K562 (cell line): ENCODE results near the gene AGFG2. TPM values are rescaled to one million over a fixed set of nuclear protein-coding genes. Genes with fewer than 3 reads are reported as not detected.

Experiments used
- ATAC-seq: fragments of 200-7000 bp; cut with Tn5 transposase; 3 replicates; pipeline ENCODE4 v1.9.1; 2020; ENCODE audit warnings: moderate library complexity
- BruUV-seq: library from RNA; stranded (reverse); fragments of 400-500 nt; replicated peaks from 2 replicates; lab custom pipeline; 2021; lab: Mats Ljungman, UMichigan
- CTCF ChIA-PET: fragments of 300-600 bp; formaldehyde crosslinking; extraction: SDS; loops from one replicate; lab custom pipeline; 2021; ENCODE audit warnings: low intra/inter-chr PET ratio; lab: Yijun Ruan, JAX
- POLR2A ChIA-PET: fragments of 300-600, 350-650 bp; sonication (Branson Sonifier 250); formaldehyde crosslinking; extraction: SDS; loops from one replicate; lab custom pipeline; 2021; ENCODE audit warnings: antibody characterized with exemption, inconsistent platforms; lab: Yijun Ruan, JAX
- DNase-seq, 4 experiments: peaks; one replicate each; pipeline versions ENCODE4 v3.0.0 to v3.0.0-alpha.2; 2011 to 2018; ENCODE audit warnings: low spot score in 3 of 4, mixed read lengths in 3 of 4; ENCODE audit errors: extremely low read depth in 1 of 4
- FAIRE-seq: peaks from 2 replicates; lab custom pipeline; 2011; peaks lifted over from hg19 to GRCh38; lab: Jason Lieb, UNC
- H2AFZ ChIP-seq: 2 replicates; pipeline ENCODE4 v1.6.0; 2011; ENCODE audit warnings: low read depth, low read length, control low read depth, inconsistent platforms
- H3K27ac ChIP-seq: fragments of 200-600 bp; 3 replicates; pipeline ENCODE4 v1.8.0; 2011; ENCODE audit warnings: low read depth, mild to moderate bottlenecking, control low read depth, inconsistent platforms, low read length, moderate library complexity, mixed read lengths; ENCODE audit errors: extremely low read depth
- H3K27me3 ChIP-seq, 2 experiments: fragments of 300-600 bp in 1 of 2; 2 replicates in 1 of 2; 3 replicates in 1 of 2; pipeline versions ENCODE4 v1.6.0 to v1.8.0; 2011; ENCODE audit warnings: inconsistent platforms in 2 of 2, low read length in 2 of 2, mild to moderate bottlenecking in 1 of 2, mixed read lengths in 1 of 2, moderate library complexity in 1 of 2; ENCODE audit not compliant: control insufficient read depth in 2 of 2, insufficient read depth in 2 of 2
- H3K36me3 ChIP-seq: fragments of 300-600 bp; 3 replicates; pipeline ENCODE4 v1.8.0; 2011; ENCODE audit warnings: mild to moderate bottlenecking, low read length, inconsistent platforms; ENCODE audit not compliant: control insufficient read depth, insufficient read depth
- H3K4me1 ChIP-seq, 2 experiments: fragments of 200-600 bp in 1 of 2; replicated peaks in 1 of 2; 2 replicates in 1 of 2; 3 replicates in 1 of 2; pipeline versions ENCODE4 v1.5.1 to v1.8.0; 2011; ENCODE audit warnings: inconsistent platforms in 2 of 2, low read length in 2 of 2, mild to moderate bottlenecking in 1 of 2, mixed read lengths in 1 of 2, moderate library complexity in 1 of 2; ENCODE audit not compliant: control insufficient read depth in 2 of 2, insufficient read depth in 2 of 2
- H3K4me2 ChIP-seq: 2 replicates; pipeline ENCODE4 v1.6.1; 2011; ENCODE audit warnings: low read length, control low read depth, inconsistent platforms, mixed read lengths; ENCODE audit not compliant: insufficient read depth
- H3K4me3 ChIP-seq: fragments of 200-600 bp; sonication (generic), shearing (Covaris generic); 2 replicates; pipeline ENCODE4 v1.5.1; 2016; ENCODE audit warnings: control low read depth, inconsistent platforms
- H3K79me2 ChIP-seq: fragments of 200-600 bp; 3 replicates; pipeline ENCODE4 v1.8.0; 2011; ENCODE audit warnings: low read length, inconsistent platforms; ENCODE audit not compliant: control insufficient read depth, insufficient read depth
- H3K9ac ChIP-seq, 2 experiments: 2 replicates each; pipeline versions ENCODE4 v1.6.0 to v1.6.1; 2011; ENCODE audit warnings: low read depth in 2 of 2, low read length in 2 of 2, control low read depth in 1 of 2, inconsistent platforms in 1 of 2, mild to moderate bottlenecking in 1 of 2, mixed read lengths in 1 of 2; ENCODE audit not compliant: insufficient read depth in 1 of 2
- H3K9me1 ChIP-seq: one replicate; pipeline ENCODE4 v1.6.0; 2011; ENCODE audit warnings: inconsistent platforms, mild to moderate bottlenecking, low read length, moderate library complexity; ENCODE audit not compliant: control insufficient read depth, insufficient read depth
- H3K9me3 ChIP-seq: replicated peaks from 2 replicates; pipeline ENCODE4 v1.5.1; 2011; ENCODE audit warnings: low read depth, low read length, inconsistent platforms; ENCODE audit not compliant: control insufficient read depth, insufficient read depth
- H4K20me1 ChIP-seq: replicated peaks from 2 replicates; pipeline ENCODE4 v1.6.1; 2011; ENCODE audit warnings: low read length, inconsistent platforms, mixed read lengths; ENCODE audit not compliant: control insufficient read depth, insufficient read depth
- AFF1 ChIP-seq, 2 experiments: fragments of 450-650 bp; IDR thresholded peaks; 2 replicates each; pipeline ENCODE4 v1.6.1; 2018; ENCODE audit warnings: mild to moderate bottlenecking in 2 of 2, low read depth in 1 of 2; ENCODE audit not compliant: partially characterized antibody in 2 of 2
- IRF2 ChIP-seq: sonication (generic); formaldehyde crosslinking; IDR thresholded peaks from 2 replicates; pipeline ENCODE4 v1.8.1; 2022; ENCODE audit warnings: mild to moderate bottlenecking, missing genetic modification reagents
- MNT ChIP-seq, 2 experiments: fragments of 450-650 bp; conservative IDR thresholded peaks; 2 replicates each; pipeline ENCODE4 v1.6.1; 2017; ENCODE audit warnings: mild to moderate bottlenecking in 2 of 2, moderate library complexity in 2 of 2
- PBX2 ChIP-seq, 2 experiments: IDR thresholded peaks in 1 of 2; conservative IDR thresholded peaks in 1 of 2; 2 replicates each; pipeline ENCODE4 v1.6.1; 2016; ENCODE audit warnings: low read depth in 2 of 2, mild to moderate bottlenecking in 1 of 2, missing compliant biosample characterization in 1 of 2, missing genetic modification characterization in 1 of 2, moderate library complexity in 1 of 2
- RAD51 ChIP-seq: fragments of 450-650 bp; IDR thresholded peaks from 2 replicates; pipeline ENCODE4 v1.7.1; 2016; ENCODE audit warnings: low read depth, mild to moderate bottlenecking, borderline replicate concordance
- TRIM28 ChIP-seq: fragments of 450-650 bp; IDR thresholded peaks from 2 replicates; pipeline ENCODE4 v1.6.1; 2017
- ZNF707 ChIP-seq: fragments of 250-450 bp; sonication (Bioruptor Pico); conservative IDR thresholded peaks from 2 replicates; pipeline ENCODE4 v1.8.0; 2022; ENCODE audit warnings: inconsistent platforms, mild to moderate bottlenecking, moderate library complexity
- WGBS: fragments of 100-300 bp; shearing (Covaris generic); methylation state at CpG from one replicate; pipeline ENCODE4 v1.1.6; 2016; ENCODE audit warnings: low coverage, mixed read lengths; ENCODE audit not compliant: insufficient coverage; ENCODE audit errors: missing lambda C conversion rate; 5-methylcytosine and 5-hydroxymethylcytosine counted together
- in situ Hi-C: fragments of 300-500 bp; cut with MboI; formaldehyde crosslinking; loops from 4 replicates; pipeline ENCODE4 v1.15.0; 2018; ENCODE audit warnings: inconsistent platforms, mixed read lengths
- intact Hi-C: fragments of 100-400 bp; cut with micrococcal nuclease; formaldehyde crosslinking; loops from 2 replicates; pipeline ENCODE4 v1.14.2; 2022
- polyA plus RNA-seq, 8 experiments: library from polyadenylated mRNA; depleted of rRNA in 4 of 8; stranded (reverse) in 5 of 8; unstranded in 3 of 8; fragments of >200 nt; fragmentation: Nextera tagmentation in 2 of 8; fragmentation: Illumina TruSeq in 1 of 8; extraction: Ambion mirVana in 2 of 8; extraction: Trizol in 1 of 8; gene quantifications; 2 replicates each; pipeline versions ENCODE4 v1.2.1 to v1.2.3, GENCODE V29; 2011 to 2014; ENCODE audit warnings: inconsistent platforms in 1 of 8, missing spikeins in 1 of 8
- total RNA-seq, 7 experiments: library from RNA; depleted of rRNA in 6 of 7; stranded (reverse); fragments of >200 nt in 6 of 7; fragmentation: Illumina TruSeq in 2 of 7; extraction: Trizol in 2 of 7; gene quantifications; 2 replicates each; pipeline versions ENCODE4 v1.2.1 to v1.2.3, GENCODE V29; 2011 to 2021; ENCODE audit warnings: low replicate concordance in 1 of 7
- TF ChIP-seq, protein P1 (sequence below): fragments of 450-650 bp; IDR thresholded peaks from 2 replicates; pipeline ENCODE4 v1.6.1; 2018; ENCODE audit warnings: mild to moderate bottlenecking, low read depth; ENCODE audit not compliant: partially characterized antibody

AGFG2 gene
- total and polyA plus RNA-seq, 9 of the 15 experiments (the other 6 are each of a cell fraction or from before 2014, with no cell fraction given): 0.31 to 23.1 (median 6.5) TPM

- 19% methylated on average over 9 of the region's 9 CpGs for WGBS
- H2AFZ ChIP-seq: peak overlapping the region; percentile 76
- ChIA-PET CTCF (interaction anchor here (0.8 kb wide), 1 partner anchor 64 kb away, joined by 3 read pairs; no protein-coding TSS in a partner anchor), POLR2A (interaction anchor here (0.6 to 2.5 kb wide), 4 partner anchors 12 to 60 kb away, joined by 3 to 11 read pairs (median 5); partner anchors contain the start of gene FBXO24)
- no peaks in the 10 kb centered on the region for H3K27me3 ChIP-seq
- peak overlapping the region; percentile 14; the same call in 1 of the 2 replicates for H3K4me3 ChIP-seq
- ATAC-seq (peak; percentile 74), DNase-seq (peak; percentile 67 to 83 (median 73)), FAIRE-seq (no peak)
- TSS peak; percentile 16 for BruUV-seq
- no peaks in the 10 kb centered on the region for H3K9me3 ChIP-seq
- peaks cover 30 to 58% of the 10 kb centered on the region in 2 experiments for H3K4me1 ChIP-seq
- H3K9me1 ChIP-seq: no peaks in the 10 kb centered on the region
- peaks cover 63% of the 10 kb centered on the region for H3K79me2 ChIP-seq
- peak overlapping the region; percentile 78 for H3K27ac ChIP-seq
- in situ Hi-C loops: no loop called here
- H3K4me2 ChIP-seq: peak overlapping the region; percentile 76
- H3K36me3 ChIP-seq: peaks cover 35% of the 10 kb centered on the region
- no peaks in the 10 kb centered on the region for H4K20me1 ChIP-seq
- H3K9ac ChIP-seq: peak overlapping the region; percentile 3 to 68; a peak in 3 of 4 replicates
- intact Hi-C loops: no loop called here
- TF ChIP-seq AFF1 (IDR thresholded peaks at IDR 0.05; ENCODE audit: low read depth in 1 of 2, partially characterized antibody in 2 of 2) (no peak), PBX2 (CRISPR knock-in tag; IDR thresholded peaks at IDR 0.05; ENCODE audit: low read depth) (no peak), PBX2 (tag; conservative IDR thresholded peaks at IDR 0.05; ENCODE audit: low read depth) (peak; percentile 70), RAD51 (no peak), ZNF707 (CRISPR knock-in tag) (no peak), IRF2 (CRISPR knock-in tag) (no peak), MNT (conservative IDR thresholded peaks at IDR 0.05) (no peak), TRIM28 (no peak)
- TF ChIP-seq, protein P1, sequence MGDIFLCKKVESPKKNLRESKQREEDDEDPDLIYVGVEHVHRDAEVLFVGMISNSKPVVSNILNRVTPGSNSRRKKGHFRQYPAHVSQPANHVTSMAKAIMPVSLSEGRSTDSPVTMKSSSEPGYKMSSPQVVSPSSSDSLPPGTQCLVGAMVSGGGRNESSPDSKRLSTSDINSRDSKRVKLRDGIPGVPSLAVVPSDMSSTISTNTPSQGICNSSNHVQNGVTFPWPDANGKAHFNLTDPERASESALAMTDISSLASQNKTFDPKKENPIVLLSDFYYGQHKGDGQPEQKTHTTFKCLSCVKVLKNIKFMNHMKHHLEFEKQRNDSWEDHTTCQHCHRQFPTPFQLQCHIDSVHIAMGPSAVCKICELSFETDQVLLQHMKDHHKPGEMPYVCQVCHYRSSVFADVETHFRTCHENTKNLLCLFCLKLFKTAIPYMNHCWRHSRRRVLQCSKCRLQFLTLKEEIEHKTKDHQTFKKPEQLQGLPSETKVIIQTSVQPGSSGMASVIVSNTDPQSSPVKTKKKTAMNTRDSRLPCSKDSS: no peak
Measured at GRCh38 chr7:100546926-100547800, 8.2 kb downstream of the AGFG2 start.
